ENCODE results near the gene PIN1.

Gene PIN1

DNA sequence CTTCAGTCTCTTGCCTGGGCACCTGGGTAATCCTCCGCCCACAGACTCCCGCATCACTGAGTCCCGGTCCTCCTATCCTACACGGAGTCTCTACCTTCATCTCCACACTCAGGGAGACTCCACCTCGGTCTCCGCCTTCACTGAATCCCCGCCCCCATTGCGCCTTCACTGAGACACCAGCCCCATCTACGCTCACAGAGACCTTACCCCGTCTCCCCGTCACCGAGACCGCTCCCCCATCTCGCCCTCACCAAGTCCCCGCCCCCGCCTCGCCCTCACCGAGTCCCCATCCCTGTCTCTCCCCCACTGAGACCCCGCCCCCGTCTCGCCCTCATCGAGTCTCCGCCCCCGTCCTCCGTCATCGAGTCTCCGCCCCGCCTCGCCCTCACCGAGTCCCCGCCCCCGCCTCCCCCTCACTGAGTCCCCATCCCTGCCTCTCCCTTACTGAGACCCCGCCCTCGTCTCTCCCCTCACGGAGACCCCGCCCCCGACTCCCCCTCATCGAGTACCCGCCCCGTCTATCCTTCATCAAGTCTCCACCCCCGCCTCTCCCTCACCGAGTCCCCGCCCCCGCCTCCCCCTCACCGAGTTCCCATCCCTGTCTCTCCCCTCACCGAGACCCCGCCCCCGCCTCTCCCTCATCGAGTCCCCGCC lies 43.4 kb upstream of the PIN1 start:
- TF ChIP-seq, protein P1, sequence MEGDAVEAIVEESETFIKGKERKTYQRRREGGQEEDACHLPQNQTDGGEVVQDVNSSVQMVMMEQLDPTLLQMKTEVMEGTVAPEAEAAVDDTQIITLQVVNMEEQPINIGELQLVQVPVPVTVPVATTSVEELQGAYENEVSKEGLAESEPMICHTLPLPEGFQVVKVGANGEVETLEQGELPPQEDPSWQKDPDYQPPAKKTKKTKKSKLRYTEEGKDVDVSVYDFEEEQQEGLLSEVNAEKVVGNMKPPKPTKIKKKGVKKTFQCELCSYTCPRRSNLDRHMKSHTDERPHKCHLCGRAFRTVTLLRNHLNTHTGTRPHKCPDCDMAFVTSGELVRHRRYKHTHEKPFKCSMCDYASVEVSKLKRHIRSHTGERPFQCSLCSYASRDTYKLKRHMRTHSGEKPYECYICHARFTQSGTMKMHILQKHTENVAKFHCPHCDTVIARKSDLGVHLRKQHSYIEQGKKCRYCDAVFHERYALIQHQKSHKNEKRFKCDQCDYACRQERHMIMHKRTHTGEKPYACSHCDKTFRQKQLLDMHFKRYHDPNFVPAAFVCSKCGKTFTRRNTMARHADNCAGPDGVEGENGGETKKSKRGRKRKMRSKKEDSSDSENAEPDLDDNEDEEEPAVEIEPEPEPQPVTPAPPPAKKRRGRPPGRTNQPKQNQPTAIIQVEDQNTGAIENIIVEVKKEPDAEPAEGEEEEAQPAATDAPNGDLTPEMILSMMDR (IDR thresholded peaks at IDR 0.05; ENCODE audit: insufficient read depth, low read depth, low read length, missing control alignments) = no peak
- DNase-seq (ENCODE audit: low read depth) = peak; percentile 99
- peak overlapping the region; percentile 72 for H3K4me3 ChIP-seq (ENCODE audit: low read length)

DNA sequence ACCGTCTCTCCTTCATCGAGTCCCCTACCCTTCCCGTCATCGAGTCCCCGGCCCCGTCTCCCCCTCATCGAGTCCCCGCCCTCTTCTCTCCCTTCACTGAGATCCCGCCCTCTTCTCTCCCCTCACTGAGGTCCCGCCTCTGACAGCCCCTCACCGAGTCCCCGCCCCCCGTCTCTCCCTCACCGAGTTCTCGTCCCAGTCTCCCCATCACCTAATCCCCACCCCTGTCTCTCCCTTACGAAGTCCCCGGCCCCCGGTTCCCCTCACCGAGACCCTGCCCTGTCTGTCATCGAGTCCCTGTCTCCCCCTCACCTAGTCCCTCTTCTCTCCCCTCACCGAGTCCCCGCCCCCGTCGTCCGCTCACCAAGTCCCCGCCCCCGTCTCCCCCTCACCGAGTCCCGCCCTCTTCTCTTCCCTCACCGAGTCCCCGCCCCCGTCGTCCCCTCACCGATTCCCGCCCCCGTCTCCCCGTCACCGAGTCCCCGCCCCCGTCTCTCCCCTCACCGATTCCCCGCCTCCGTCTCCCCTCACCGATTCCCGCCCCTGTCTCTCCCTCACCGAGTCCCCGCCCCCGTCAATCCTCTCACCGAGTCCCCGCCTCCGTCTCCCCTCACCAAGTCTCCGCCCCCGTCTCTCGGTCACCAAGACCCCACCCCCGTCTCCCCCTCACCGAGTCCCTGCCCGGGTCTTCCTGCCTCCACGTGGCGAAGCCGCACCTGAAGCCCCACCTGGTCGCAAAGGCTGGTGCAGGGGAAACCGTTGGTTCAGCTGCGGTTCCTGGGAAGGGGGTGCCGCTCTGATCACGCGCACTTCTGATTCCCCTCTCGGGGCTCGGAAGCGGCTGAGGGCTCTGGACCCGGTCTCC lies 42.7 kb upstream of the PIN1 start:
- TF ChIP-seq, protein P1 (IDR thresholded peaks at IDR 0.05; ENCODE audit: insufficient read depth, low read depth, low read length, missing control alignments) = no peak
- H3K4me3 ChIP-seq (ENCODE audit: low read length) = peak overlapping the region; percentile 72
- DNase-seq (ENCODE audit: low read depth) = peak; percentile 98

DNA sequence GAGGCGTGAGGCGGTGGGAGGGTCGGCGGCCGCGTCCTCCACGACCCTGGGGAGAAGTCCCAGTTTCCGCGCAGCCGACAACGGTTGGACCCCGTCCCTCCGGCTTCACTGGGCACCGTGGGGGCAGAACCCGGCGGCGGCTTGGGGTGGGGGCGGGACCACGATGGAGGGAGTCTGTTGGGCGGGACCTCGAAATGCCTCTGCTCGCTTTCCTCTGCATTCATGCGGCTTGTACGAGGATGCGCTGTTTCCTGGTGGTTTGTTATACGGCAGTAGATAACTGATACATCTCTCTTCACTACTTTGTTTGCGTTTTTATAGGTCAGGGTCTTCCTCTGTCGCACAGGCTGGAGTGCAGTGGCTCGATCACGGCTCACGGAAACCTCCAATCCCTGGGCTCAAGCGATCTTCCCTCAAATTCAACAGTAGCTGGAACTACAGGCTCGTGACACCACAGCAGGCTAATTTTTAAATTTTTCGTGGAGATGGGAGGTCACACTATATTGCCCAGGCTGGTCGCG lies 42.0 kb upstream of the PIN1 start:
- TF ChIP-seq, protein P1 (IDR thresholded peaks at IDR 0.05; ENCODE audit: insufficient read depth, low read depth, low read length, missing control alignments) = no peak
- peak overlapping the region; percentile 72 for H3K4me3 ChIP-seq (ENCODE audit: low read length)
- DNase-seq (ENCODE audit: low read depth) = peak; percentile 42

DNA sequence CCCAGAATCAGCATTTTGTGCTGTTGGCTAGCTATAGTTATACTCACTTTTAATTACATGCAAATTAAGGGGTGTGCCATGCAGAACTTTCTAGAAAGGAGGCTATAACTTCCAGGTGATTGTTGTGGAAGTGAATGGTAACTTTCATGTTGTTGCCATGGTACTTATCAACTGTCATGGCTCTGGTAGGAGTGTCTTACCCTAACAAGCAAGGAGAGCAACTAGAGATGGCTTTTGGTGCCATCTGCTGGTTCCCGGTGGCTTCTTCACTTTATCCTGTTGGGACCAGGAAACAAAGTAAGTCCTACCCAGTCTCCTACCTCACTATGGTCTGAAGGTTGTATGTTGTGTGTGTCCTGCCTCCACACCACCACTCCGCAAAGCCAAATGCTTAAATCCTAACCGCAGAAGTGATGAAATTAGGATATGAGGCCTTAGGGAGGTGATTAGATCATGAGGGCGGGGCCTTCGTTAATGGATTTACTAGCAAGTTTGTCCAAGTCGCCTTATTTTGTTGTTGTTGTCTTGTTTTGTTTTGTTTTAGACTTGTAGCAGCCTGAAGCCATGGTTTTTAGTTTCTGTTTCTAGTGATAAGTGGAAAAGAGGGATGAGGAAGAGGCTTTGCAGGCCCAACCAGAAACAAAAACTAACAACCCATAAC lies 38.9 kb upstream of the PIN1 start:
- DNase-seq (ENCODE audit: low read depth) = peak; percentile 94
- H3K4me3 ChIP-seq (ENCODE audit: low read length) = no peak overlapping the region
- TF ChIP-seq, protein P1 (IDR thresholded peaks at IDR 0.05; ENCODE audit: insufficient read depth, low read depth, low read length, missing control alignments) = peak; percentile 90

DNA sequence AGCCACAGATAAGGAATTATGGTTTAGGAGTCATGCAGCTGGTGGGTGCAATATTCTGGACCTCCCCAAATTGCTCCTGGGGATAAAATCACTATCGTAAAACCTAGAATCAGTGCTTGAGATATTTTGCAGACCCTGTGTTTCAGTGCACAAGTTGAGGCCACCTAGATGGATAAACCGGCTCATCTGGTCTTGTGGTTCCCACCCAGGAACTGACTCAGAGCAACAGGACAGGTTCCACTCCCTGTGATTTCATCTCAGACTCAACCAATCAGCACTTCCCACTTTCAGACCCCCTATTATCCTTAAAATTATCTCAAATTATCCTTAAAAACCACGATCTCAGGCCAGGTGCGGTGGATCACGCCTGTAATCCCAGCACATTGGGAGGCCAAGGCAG lies 37.2 kb upstream of the PIN1 start:
- H3K4me3 ChIP-seq (ENCODE audit: low read length) = no peak overlapping the region
- peak; percentile 88 for DNase-seq (ENCODE audit: low read depth)
- TF ChIP-seq, protein P1 (IDR thresholded peaks at IDR 0.05; ENCODE audit: insufficient read depth, low read depth, low read length, missing control alignments) = no peak

DNA sequence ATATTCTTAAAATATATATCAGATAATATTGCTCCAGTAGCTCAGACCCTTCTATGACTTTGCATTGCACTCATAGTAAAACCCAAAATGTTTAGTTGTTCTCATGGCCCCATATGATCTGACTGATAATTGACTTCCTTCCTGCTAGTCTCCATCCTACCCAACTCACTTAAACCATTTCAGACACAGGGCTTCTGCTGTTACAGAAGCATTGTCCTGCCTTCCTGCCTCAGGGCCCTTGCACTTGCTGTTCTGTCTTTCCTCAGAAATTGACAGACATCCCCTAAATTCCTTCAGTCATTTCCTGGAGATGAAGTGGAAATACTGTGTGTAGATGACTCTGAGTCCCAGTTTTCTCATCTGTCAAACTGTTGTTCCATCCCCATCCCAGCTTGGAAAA lies 36.0 kb upstream of the PIN1 start:
- no peak for DNase-seq (ENCODE audit: low read depth)
- H3K4me3 ChIP-seq (ENCODE audit: low read length) = no peak overlapping the region
- TF ChIP-seq, protein P1 (IDR thresholded peaks at IDR 0.05; ENCODE audit: insufficient read depth, low read depth, low read length, missing control alignments) = no peak

All from epithelial cell of esophagus (primary cell).